ENCODE data around the gene JARID2.
A peak's percentile ranks its signal among the peaks of the same experiment; 100 is the strongest.

The JARID2 gene

DNA sequence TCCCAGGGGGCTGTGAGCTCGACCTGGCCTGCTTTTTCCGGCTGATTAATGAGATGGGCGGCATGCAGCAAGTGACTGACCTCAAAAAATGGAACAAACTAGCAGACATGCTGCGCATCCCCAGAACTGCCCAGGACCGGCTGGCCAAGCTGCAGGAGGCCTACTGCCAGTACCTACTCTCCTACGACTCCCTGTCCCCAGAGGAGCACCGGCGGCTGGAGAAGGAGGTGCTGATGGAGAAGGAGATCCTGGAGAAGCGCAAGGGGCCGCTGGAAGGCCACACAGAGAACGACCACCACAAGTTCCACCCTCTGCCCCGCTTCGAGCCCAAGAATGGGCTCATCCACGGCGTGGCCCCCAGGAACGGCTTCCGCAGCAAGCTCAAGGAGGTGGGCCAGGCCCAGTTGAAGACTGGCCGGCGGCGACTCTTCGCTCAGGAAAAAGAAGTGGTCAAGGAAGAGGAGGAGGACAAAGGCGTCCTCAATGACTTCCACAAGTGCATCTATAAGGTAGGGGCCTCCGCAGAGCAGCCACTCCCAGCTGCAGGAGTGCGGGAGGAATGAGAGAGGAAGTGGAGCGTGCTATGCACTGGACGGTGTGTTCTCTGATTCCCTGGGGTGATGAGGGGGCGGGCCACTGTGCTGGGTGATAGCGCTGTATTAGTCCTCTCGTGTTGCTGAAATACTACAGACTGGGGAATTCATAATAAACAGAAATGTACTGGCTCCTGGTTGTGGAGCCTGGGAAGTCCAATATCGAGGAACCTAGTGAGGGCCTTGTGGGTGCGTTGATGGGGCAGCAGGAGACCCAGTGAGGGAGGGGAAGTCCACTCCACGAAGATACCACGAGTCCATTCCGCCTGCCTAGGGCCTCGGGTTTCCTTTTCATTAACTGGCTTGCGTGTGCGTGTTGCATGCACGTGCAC, 255.3 kb downstream of the JARID2 start:
- Histone ChIP-seq H3K9me3 (ENCODE audit: control insufficient read depth, insufficient read depth, low read depth, low read length) (no peaks in the 10 kb centered on the region), H3K36me3 (ENCODE audit: control insufficient read depth in 2 of 2, insufficient read depth in 1 of 2, low read length in 2 of 2) (peaks cover 0 to 88% of the 10 kb centered on the region in 2 experiments; a peak in 1 of 3 replicates), H3K4me1 (ENCODE audit: control insufficient read depth, insufficient read depth, low read length) (peaks cover 18% of the 10 kb centered on the region), H3K27ac (ENCODE audit: extremely low read depth, low read depth, low read length) (no peak overlapping the region), H3K4me3 (ENCODE audit: low read depth, low read length) (no peak overlapping the region)
- CTCF ChIA-PET = interaction anchor here (0.5 kb wide), 1 partner anchor 44 kb away, joined by 3 read pairs; no protein-coding TSS in a partner anchor
- TF ChIP-seq ZSCAN23 (tag by site-specific recombination; IDR thresholded peaks at IDR 0.05) (no peak), ZNF768 (tag by site-specific recombination; IDR thresholded peaks at IDR 0.05) (no peak), EGR2 (tag by site-specific recombination; IDR thresholded peaks at IDR 0.05; ENCODE audit: low read depth) (no peak), ZNF792 (tag by site-specific recombination; IDR thresholded peaks at IDR 0.05) (no peak), ZNF837 (tag by site-specific recombination; IDR thresholded peaks at IDR 0.05) (no peak), ZNF585B (tag by site-specific recombination; IDR thresholded peaks at IDR 0.05) (no peak), ZNF658 (tag by site-specific recombination; IDR thresholded peaks at IDR 0.05) (no peak), YY2 (tag by site-specific recombination; IDR thresholded peaks at IDR 0.05) (no peak), ZNF157 (tag by site-specific recombination; IDR thresholded peaks at IDR 0.05) (no peak)
- TF ChIP-seq, protein P1, sequence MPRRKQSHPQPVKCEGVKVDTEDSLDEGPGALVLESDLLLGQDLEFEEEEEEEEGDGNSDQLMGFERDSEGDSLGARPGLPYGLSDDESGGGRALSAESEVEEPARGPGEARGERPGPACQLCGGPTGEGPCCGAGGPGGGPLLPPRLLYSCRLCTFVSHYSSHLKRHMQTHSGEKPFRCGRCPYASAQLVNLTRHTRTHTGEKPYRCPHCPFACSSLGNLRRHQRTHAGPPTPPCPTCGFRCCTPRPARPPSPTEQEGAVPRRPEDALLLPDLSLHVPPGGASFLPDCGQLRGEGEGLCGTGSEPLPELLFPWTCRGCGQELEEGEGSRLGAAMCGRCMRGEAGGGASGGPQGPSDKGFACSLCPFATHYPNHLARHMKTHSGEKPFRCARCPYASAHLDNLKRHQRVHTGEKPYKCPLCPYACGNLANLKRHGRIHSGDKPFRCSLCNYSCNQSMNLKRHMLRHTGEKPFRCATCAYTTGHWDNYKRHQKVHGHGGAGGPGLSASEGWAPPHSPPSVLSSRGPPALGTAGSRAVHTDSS (tag by site-specific recombination; IDR thresholded peaks at IDR 0.05) = no peak
- POLR2A ChIA-PET = no interaction called here

DNA sequence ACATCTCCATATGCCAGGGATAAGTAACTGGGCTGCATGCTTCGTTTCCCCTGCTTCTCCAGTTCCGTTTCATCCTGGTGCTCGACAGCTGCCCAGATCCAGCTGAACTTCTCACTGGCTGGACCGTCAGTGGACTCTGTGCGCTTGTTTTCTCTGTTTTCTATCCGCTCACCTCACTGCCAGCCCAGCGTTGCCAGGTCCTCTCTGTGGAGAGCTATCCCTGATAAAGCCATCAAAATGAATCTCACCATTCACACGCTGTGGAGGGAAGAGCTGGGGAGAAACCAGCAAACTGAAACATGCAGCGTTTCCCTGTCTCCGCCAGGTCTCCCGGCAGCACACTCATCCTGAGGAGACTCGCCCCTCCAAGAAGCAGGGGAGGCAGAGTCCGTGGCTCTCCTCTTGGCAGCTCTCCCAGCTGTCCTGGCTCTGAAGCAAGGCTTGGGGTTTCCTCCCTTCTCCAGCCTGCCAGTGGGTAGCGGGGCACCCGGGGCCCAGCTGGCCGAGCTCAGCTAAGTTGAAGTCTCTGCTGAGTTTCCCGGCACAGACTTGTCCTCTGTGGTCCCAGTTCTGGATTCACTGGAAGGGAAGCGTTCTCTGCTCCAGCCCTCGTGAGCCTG, 256.1 kb downstream of the JARID2 start:
- TF ChIP-seq WT1 (tag by site-specific recombination; IDR thresholded peaks at IDR 0.05) (peak; percentile 51; the same call in 1 of the 2 replicates), ZNF311 (tag by site-specific recombination; IDR thresholded peaks at IDR 0.05; ENCODE audit: borderline replicate concordance) (no peak), ZIC2 (tag by site-specific recombination; IDR thresholded peaks at IDR 0.05) (peak; percentile 47), ZBTB20 (tag by site-specific recombination; IDR thresholded peaks at IDR 0.05) (peak; percentile 38; the same call in 1 of the 2 replicates)
- CTCF ChIA-PET = interaction anchor here (0.5 kb wide), 1 partner anchor 43 kb away, joined by 3 read pairs; no protein-coding TSS in a partner anchor
- H3K36me3 ChIP-seq (ENCODE audit: control insufficient read depth in 2 of 2, insufficient read depth in 1 of 2, low read length in 2 of 2) = peaks cover 0 to 88% of the 10 kb centered on the region in 2 experiments; a peak in 1 of 3 replicates
- H3K4me1 ChIP-seq (ENCODE audit: control insufficient read depth, insufficient read depth, low read length) = peaks cover 18% of the 10 kb centered on the region
- H3K9me3 ChIP-seq (ENCODE audit: control insufficient read depth, insufficient read depth, low read depth, low read length) = no peaks in the 10 kb centered on the region
- H3K4me3 ChIP-seq (ENCODE audit: low read depth, low read length) = no peak overlapping the region
- POLR2A ChIA-PET = no interaction called here
- H3K27ac ChIP-seq (ENCODE audit: extremely low read depth, low read depth, low read length) = no peak overlapping the region

DNA sequence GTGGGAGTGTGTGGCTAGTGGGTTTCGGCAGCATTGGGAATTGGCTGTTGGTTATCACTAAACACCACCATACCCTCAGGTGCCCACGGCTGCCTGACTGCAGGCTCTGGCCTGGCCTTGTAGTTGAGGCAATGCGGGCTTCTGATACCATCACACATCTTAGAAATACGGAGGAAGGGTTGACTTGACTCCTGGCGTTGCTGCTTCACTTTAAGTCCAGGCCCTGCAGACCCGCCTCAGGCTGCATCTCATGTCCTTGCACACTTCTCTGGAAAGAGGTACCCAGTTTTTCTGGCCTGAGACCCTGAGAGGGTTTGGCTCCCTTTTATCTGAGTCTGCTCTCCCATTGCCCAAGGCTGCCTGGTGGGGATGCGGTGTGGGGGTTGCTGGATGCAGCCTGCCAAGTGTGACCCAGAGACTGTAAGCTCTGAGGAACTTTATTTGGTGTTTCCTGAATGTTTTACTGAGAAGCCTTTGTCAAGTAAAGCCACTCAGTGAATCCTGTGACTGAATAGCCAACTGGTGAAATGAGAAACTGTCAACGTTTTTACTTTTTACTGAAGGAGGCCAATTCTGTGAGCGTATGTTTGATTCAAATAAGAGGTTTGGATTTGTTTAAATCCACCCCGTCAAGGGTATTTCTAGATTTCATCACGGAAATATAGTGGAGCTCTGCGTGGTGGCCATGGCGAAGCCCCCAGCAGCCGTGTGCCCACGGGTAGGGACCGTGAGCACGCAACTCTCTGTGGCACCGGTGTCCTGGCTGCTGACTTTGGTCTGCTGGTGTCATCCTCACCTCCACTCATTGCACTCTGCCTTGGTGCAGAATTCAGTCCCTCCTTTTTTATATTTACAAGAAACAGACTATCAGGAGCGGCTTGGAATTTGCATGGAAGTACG, 256.8 kb downstream of the JARID2 start:
- H3K4me3 ChIP-seq (ENCODE audit: low read depth, low read length) = no peak overlapping the region
- ChIA-PET CTCF (interaction anchor here (0.5 kb wide), 1 partner anchor 1307 kb away, joined by 5 read pairs; no protein-coding TSS in a partner anchor), POLR2A (no interaction called here)
- no peak for TF ChIP-seq BCL11A (tag by site-specific recombination; IDR thresholded peaks at IDR 0.05; ENCODE audit: low read depth)
- TF ChIP-seq YY2 (tag by site-specific recombination; IDR thresholded peaks at IDR 0.05) = no peak
- no peak for TF ChIP-seq ZNF23 (tag by site-specific recombination; IDR thresholded peaks at IDR 0.05; ENCODE audit: borderline replicate concordance)
- no peak for TF ChIP-seq ZNF354C (tag by site-specific recombination; IDR thresholded peaks at IDR 0.05; ENCODE audit: borderline replicate concordance, low read depth)
- no peak for TF ChIP-seq ZNF311 (tag by site-specific recombination; IDR thresholded peaks at IDR 0.05; ENCODE audit: borderline replicate concordance)
- TF ChIP-seq ZNF791 (tag by site-specific recombination; IDR thresholded peaks at IDR 0.05) = no peak
- no peak for TF ChIP-seq ZNF830 (tag by site-specific recombination; IDR thresholded peaks at IDR 0.05; ENCODE audit: low read depth)
- TF ChIP-seq ZNF174 (tag by site-specific recombination; IDR thresholded peaks at IDR 0.05) = no peak
- peaks cover 0 to 92% of the 10 kb centered on the region in 2 experiments; a peak in 1 of 3 replicates for H3K36me3 ChIP-seq (ENCODE audit: control insufficient read depth in 2 of 2, insufficient read depth in 1 of 2, low read length in 2 of 2)
- H3K27ac ChIP-seq (ENCODE audit: extremely low read depth, low read depth, low read length) = no peak overlapping the region
- H3K9me3 ChIP-seq (ENCODE audit: control insufficient read depth, insufficient read depth, low read depth, low read length) = no peaks in the 10 kb centered on the region
- peaks cover 18% of the 10 kb centered on the region for H3K4me1 ChIP-seq (ENCODE audit: control insufficient read depth, insufficient read depth, low read length)
